DOHH2 (cell line): ENCODE data around the gene IL1RAP.

Experiments used
- H3F3A ChIP-seq: fragments of 200-600 bp; sonication (generic), shearing (Covaris generic); 2 replicates; pipeline ENCODE4 v1.6.0; 2016; ENCODE audit warnings: antibody characterized with exemption, mild to moderate bottlenecking; ENCODE audit not compliant: control insufficient read depth, insufficient read depth
- H3K27ac ChIP-seq: fragments of 200-600 bp; sonication (generic); 2 replicates; pipeline ENCODE4 v1.5.1; 2014; ENCODE audit warnings: low read depth, mild to moderate bottlenecking, low read length, moderate library complexity
- H3K27me3 ChIP-seq: fragments of 200-600 bp; sonication (generic); 2 replicates; pipeline ENCODE4 v1.6.1; 2014; ENCODE audit warnings: mild to moderate bottlenecking, low read length, mixed read lengths; ENCODE audit not compliant: control insufficient read depth
- H3K36me3 ChIP-seq: fragments of 200-600 bp; sonication (generic); 2 replicates; pipeline ENCODE4 v1.6.1; 2014; ENCODE audit warnings: mild to moderate bottlenecking, low read length, moderate library complexity, mixed read lengths; ENCODE audit not compliant: control insufficient read depth
- H3K4me1 ChIP-seq: fragments of 200-600 bp; sonication (generic); 2 replicates; pipeline ENCODE4 v1.6.1; 2014; ENCODE audit warnings: mild to moderate bottlenecking, low read length, mixed read lengths; ENCODE audit not compliant: control insufficient read depth
- H3K4me2 ChIP-seq: fragments of 200-600 bp; sonication (generic); 2 replicates; pipeline ENCODE4 v1.6.0; 2014; ENCODE audit warnings: mild to moderate bottlenecking, low read length, moderate library complexity
- H3K4me3 ChIP-seq: fragments of 200-600 bp; sonication (generic); 2 replicates; pipeline ENCODE4 v1.5.1; 2014; ENCODE audit warnings: mild to moderate bottlenecking, low read length, mixed read lengths
- H3K79me2 ChIP-seq: fragments of 200-600 bp; sonication (generic); 2 replicates; pipeline ENCODE4 v1.6.1; 2014; ENCODE audit warnings: mild to moderate bottlenecking, low read length, mixed read lengths; ENCODE audit not compliant: control insufficient read depth
- H3K9me2 ChIP-seq: fragments of 200-600 bp; sonication (generic); replicated peaks from 2 replicates; pipeline ENCODE4 v1.6.1; 2014; ENCODE audit warnings: mild to moderate bottlenecking, low read length, mixed read lengths; ENCODE audit not compliant: control insufficient read depth
- H3K9me3 ChIP-seq: fragments of 200-600 bp; sonication (generic); 2 replicates; pipeline ENCODE4 v1.6.1; 2014; ENCODE audit warnings: antibody characterized with exemption, low read length, mixed read lengths; ENCODE audit not compliant: control insufficient read depth, insufficient read depth
- H4K20me1 ChIP-seq: fragments of 200-600 bp; sonication (generic); 2 replicates; pipeline ENCODE4 v1.6.0; 2014; ENCODE audit warnings: low read depth, mild to moderate bottlenecking, antibody characterized with exemption, low read length, moderate library complexity; ENCODE audit not compliant: control insufficient read depth, insufficient read depth
- EZH2phosphoT487 ChIP-seq: fragments of 200-600 bp; sonication (generic); IDR thresholded peaks from 2 replicates; pipeline ENCODE4 v1.6.1; 2017; ENCODE audit warnings: borderline replicate concordance, mild to moderate bottlenecking, antibody characterized with exemption, low read length, moderate library complexity, mixed read lengths
- TF ChIP-seq, protein P1 (sequence below): fragments of 200-600 bp; sonication (generic); IDR thresholded peaks from one replicate; pipeline ENCODE4 v1.5.1; 2014; ENCODE audit warnings: antibody characterized with exemption, mild to moderate bottlenecking, low read depth, low read length; ENCODE audit not compliant: poor library complexity, severe bottlenecking

IL1RAP gene

DNA sequence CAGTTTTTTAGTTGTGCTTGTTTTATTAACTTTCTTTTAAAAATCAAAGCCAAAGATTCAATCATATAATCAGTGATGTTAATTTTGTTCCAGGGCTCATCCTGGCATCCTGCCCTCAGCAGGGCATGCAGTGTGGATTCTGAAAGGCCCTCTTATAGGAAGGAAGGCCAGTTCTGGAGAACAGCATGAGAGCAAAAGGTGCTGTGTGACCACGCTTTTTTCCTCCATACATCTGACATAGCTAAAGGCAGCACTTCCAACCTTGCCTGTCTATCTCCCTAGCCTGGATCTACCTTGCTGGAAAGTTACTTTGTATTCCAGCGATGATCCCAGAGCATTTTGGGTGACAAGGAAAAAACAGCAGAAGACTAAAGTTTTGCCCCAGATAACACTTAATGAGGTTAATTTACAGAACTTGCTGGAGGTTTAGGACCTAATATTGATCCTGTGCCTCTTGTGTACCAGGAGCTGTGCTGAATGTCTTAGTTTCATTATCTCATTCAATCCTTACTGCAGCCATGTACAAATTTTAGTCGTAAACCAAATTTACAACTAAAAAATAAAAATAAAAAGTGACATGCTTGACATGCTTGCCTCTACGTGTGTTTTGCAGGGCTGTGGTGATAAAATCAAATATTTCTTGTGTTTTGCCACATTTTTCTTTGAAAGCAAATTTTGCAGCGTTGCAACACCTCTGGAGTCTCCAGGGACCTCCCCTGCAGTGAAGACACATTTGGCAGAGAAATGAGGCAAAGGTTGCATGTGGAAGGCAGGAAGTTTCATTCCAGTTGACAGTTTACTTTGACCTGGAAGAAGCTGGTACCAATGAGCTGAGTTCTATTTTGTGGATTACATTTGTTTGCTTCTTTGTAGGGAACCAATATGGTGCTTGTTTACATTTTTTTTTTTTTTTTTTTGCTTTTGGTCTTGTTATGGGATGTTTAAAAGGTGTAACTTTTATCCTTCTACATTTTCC is 13.2 kb downstream of the IL1RAP start:
- Histone ChIP-seq H3K79me2 (no peaks in the 10 kb centered on the region), H4K20me1 (no peaks in the 10 kb centered on the region), H3K9me2 (no peaks in the 10 kb centered on the region), H3K4me2 (no peak overlapping the region), H3K9me3 (no peaks in the 10 kb centered on the region), H3K27me3 (no peaks in the 10 kb centered on the region), H3K4me3 (no peak overlapping the region), H3K4me1 (no peaks in the 10 kb centered on the region), H3K36me3 (no peaks in the 10 kb centered on the region), H3F3A (no peaks in the 10 kb centered on the region), H3K27ac (no peak overlapping the region)
- no peak for TF ChIP-seq EZH2phosphoT487
- TF ChIP-seq, protein P1, sequence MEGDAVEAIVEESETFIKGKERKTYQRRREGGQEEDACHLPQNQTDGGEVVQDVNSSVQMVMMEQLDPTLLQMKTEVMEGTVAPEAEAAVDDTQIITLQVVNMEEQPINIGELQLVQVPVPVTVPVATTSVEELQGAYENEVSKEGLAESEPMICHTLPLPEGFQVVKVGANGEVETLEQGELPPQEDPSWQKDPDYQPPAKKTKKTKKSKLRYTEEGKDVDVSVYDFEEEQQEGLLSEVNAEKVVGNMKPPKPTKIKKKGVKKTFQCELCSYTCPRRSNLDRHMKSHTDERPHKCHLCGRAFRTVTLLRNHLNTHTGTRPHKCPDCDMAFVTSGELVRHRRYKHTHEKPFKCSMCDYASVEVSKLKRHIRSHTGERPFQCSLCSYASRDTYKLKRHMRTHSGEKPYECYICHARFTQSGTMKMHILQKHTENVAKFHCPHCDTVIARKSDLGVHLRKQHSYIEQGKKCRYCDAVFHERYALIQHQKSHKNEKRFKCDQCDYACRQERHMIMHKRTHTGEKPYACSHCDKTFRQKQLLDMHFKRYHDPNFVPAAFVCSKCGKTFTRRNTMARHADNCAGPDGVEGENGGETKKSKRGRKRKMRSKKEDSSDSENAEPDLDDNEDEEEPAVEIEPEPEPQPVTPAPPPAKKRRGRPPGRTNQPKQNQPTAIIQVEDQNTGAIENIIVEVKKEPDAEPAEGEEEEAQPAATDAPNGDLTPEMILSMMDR, result no peak

DNA sequence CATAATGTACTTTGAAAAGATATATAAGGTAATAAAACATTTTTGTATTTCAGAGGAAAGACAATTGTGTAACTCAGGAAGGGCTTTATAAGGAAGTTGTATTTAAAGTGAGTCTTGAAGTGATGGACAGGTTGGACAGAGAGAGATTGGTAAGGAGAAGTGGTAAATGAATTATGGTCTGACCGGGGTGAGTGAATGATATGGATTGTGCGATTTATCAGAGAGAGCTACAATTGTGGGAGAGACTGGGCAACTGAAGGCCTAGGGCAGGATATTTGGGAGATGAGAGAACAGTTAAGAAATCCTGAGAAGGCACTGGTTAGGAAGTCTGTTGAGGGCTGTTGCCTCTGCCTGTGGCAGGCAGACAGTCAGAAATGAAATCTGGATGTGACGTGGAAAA is 14.8 kb downstream of the IL1RAP start:
- Histone ChIP-seq H3K9me3 (no peaks in the 10 kb centered on the region), H3K4me1 (no peaks in the 10 kb centered on the region), H3K36me3 (no peaks in the 10 kb centered on the region), H3K9me2 (no peaks in the 10 kb centered on the region), H3K79me2 (no peaks in the 10 kb centered on the region), H3K4me3 (no peak overlapping the region), H3K27ac (no peak overlapping the region), H3K4me2 (no peak overlapping the region), H3F3A (no peaks in the 10 kb centered on the region), H4K20me1 (no peaks in the 10 kb centered on the region), H3K27me3 (no peaks in the 10 kb centered on the region)
- no peak for TF ChIP-seq EZH2phosphoT487
- TF ChIP-seq, protein P1, result no peak

DNA sequence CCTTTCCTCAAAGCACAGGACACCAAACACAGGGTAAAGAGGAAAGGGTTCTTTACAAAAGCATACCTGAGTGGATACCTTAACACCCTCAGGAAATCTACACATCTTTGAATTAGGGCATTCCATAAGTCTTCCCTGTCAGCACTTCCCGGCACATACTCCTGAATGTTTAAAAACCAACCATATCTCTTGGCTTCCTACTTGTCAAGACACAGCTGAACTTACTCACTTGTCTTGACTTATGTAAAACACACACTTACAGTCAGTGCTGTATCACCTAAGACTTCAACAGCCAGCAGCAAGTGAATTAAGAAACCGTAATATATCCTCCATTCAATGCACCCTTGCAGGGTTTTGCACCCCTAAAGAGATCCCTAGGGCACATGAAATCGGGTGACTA is 17.5 kb downstream of the IL1RAP start:
- H4K20me1 ChIP-seq, result no peaks in the 10 kb centered on the region
- no peaks in the 10 kb centered on the region for H3K36me3 ChIP-seq
- no peaks in the 10 kb centered on the region for H3K27me3 ChIP-seq
- no peak overlapping the region for H3K4me3 ChIP-seq
- H3K79me2 ChIP-seq, result no peaks in the 10 kb centered on the region
- no peak overlapping the region for H3K27ac ChIP-seq
- no peaks in the 10 kb centered on the region for H3K4me1 ChIP-seq
- H3F3A ChIP-seq, result no peaks in the 10 kb centered on the region
- no peaks in the 10 kb centered on the region for H3K9me3 ChIP-seq
- no peak for TF ChIP-seq EZH2phosphoT487
- TF ChIP-seq, protein P1, result no peak
- no peaks in the 10 kb centered on the region for H3K9me2 ChIP-seq
- H3K4me2 ChIP-seq, result no peak overlapping the region
